ENCODE measurements around the gene GTF2H1.

DNA sequence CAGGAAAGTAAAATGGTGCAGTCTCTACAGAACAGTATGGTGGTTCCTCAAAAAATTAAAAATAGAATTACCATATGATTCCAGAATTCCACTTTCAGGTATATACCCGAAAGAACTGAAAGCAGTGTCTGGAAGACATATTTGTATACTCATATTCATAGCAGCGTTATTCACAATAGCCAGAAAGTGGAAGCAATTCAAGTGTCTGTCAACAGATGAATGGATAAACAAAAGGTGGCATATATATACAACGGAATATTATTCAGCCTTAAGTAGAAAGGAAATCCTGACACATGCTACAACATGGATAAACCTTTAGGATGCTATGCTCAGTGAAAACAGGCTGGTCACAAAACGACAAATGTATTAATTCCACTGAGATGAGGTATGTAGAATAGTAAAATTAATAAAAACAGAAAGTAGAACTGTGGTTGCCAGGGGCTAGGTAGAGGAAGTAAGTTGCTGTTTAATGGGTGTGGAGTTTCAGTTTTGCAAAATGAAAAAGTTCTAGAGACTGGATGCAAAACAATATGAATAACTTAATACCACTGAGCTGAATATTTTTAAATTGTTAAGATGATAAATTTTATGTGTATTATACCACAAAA is 41.8 kb upstream of the GTF2H1 start:
- TF ChIP-seq CEBPB (tag; IDR thresholded peaks at IDR 0.05) = no peak
- TF ChIP-seq RBM39 (optimal IDR thresholded peaks at IDR 0.05; ENCODE audit: low read depth, low read length) = no peak
- TF ChIP-seq SETDB1 (IDR thresholded peaks at IDR 0.05; ENCODE audit: low read length) = no peak
- TF ChIP-seq POLR2A (conservative IDR thresholded peaks at IDR 0.05) = no peak
- TF ChIP-seq ARID2 (IDR thresholded peaks at IDR 0.05) = no peak
- TF ChIP-seq, protein P1, sequence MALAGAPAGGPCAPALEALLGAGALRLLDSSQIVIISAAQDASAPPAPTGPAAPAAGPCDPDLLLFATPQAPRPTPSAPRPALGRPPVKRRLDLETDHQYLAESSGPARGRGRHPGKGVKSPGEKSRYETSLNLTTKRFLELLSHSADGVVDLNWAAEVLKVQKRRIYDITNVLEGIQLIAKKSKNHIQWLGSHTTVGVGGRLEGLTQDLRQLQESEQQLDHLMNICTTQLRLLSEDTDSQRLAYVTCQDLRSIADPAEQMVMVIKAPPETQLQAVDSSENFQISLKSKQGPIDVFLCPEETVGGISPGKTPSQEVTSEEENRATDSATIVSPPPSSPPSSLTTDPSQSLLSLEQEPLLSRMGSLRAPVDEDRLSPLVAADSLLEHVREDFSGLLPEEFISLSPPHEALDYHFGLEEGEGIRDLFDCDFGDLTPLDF (CRISPR knock-in tag; IDR thresholded peaks at IDR 0.05) = no peak
- TF ChIP-seq POU5F1 (IDR thresholded peaks at IDR 0.05; ENCODE audit: borderline replicate concordance, low read depth, low read length, partially characterized antibody) = no peak
- TF ChIP-seq CTCF (IDR thresholded peaks at IDR 0.05 in 2 of 3, conservative IDR thresholded peaks at IDR 0.05 in 1 of 3; ENCODE audit: insufficient read depth in 2 of 3, low read depth in 1 of 3, low read length in 3 of 3) = no peak

Measured in K562 (cell line).